Upper lobe of right lung (tissue), 1 donor: ENCODE data around the gene WDR1. TPM values are rescaled to one million over a fixed set of nuclear protein-coding genes. Genes with fewer than 3 reads are reported as not detected.

Source experiments
- ATAC-seq: fragments of 200-7000 bp; cut with Tn5 transposase; one replicate; pipeline ENCODE4 v1.9.1; 2020; ENCODE audit warnings: mild to moderate bottlenecking, moderate library complexity
- DNase-seq: peaks from one replicate; pipeline ENCODE4 v3.0.0-alpha.2; 2020
- H3K27ac ChIP-seq: fragments of 200-600 bp; one replicate; pipeline ENCODE4 v1.8.0; 2022
- H3K27me3 ChIP-seq: fragments of 200-600 bp; one replicate; pipeline ENCODE4 v1.8.0; 2022; ENCODE audit warnings: mild to moderate bottlenecking
- H3K36me3 ChIP-seq: fragments of 200-600 bp; one replicate; pipeline ENCODE4 v1.8.0; 2022
- H3K4me1 ChIP-seq: fragments of 200-600 bp; one replicate; pipeline ENCODE4 v1.8.0; 2022
- H3K4me3 ChIP-seq: fragments of 200-600 bp; one replicate; pipeline ENCODE4 v1.8.0; 2022; ENCODE audit warnings: mild to moderate bottlenecking
- H3K9me3 ChIP-seq: fragments of 200-600 bp; one replicate; pipeline ENCODE4 v1.8.0; 2022
- intact Hi-C: fragments of 100-400 bp; cut with DNase I; formaldehyde crosslinking; loops from one replicate; pipeline ENCODE4 v1.11.0; 2022
- total RNA-seq: library from RNA; stranded (reverse); fragmentation: NEBNext Ultra II Directional; extraction: Animal tissue kit (Norgen Biotek cat#: 25700); gene quantifications from one replicate; pipeline ENCODE4 v1.2.1, GENCODE V29; 2021
- TF ChIP-seq, protein P1 (sequence below): fragments of 200-600 bp; IDR thresholded peaks from one replicate; pipeline ENCODE4 v1.8.0; 2022; ENCODE audit warnings: antibody characterized with exemption
- donor health status: DM: no; HTN: yes; CAD: no; lungs with severe emphysema.

WDR1 gene
- total RNA-seq, 1 donor from 2014 or later, result 234 TPM

- peaks cover 52% of the 10 kb centered on the region for H3K4me1 ChIP-seq
- TF ChIP-seq, protein P1, sequence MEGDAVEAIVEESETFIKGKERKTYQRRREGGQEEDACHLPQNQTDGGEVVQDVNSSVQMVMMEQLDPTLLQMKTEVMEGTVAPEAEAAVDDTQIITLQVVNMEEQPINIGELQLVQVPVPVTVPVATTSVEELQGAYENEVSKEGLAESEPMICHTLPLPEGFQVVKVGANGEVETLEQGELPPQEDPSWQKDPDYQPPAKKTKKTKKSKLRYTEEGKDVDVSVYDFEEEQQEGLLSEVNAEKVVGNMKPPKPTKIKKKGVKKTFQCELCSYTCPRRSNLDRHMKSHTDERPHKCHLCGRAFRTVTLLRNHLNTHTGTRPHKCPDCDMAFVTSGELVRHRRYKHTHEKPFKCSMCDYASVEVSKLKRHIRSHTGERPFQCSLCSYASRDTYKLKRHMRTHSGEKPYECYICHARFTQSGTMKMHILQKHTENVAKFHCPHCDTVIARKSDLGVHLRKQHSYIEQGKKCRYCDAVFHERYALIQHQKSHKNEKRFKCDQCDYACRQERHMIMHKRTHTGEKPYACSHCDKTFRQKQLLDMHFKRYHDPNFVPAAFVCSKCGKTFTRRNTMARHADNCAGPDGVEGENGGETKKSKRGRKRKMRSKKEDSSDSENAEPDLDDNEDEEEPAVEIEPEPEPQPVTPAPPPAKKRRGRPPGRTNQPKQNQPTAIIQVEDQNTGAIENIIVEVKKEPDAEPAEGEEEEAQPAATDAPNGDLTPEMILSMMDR, result no peak
- H3K36me3 ChIP-seq, result peaks cover 58% of the 10 kb centered on the region
- intact Hi-C loops, result no loop called here
- H3K27me3 ChIP-seq, result no peaks in the 10 kb centered on the region
- no peak for ATAC-seq
- no peak overlapping the region for H3K4me3 ChIP-seq
- no peak for DNase-seq
- H3K9me3 ChIP-seq, result no peaks in the 10 kb centered on the region
- H3K27ac ChIP-seq, result no peak overlapping the region
These were observed 14.7 kb downstream of the WDR1 start for GRCh38 chr4:10101671-10102473.

GRCh38 chr4:10100734-10101216, 15.8 kb downstream of the WDR1 start:
- Histone ChIP-seq H3K27ac (peak overlapping the region; percentile 39), H3K27me3 (no peaks in the 10 kb centered on the region), H3K4me3 (no peak overlapping the region), H3K4me1 (peaks cover 53% of the 10 kb centered on the region), H3K9me3 (no peaks in the 10 kb centered on the region), H3K36me3 (peaks cover 69% of the 10 kb centered on the region)
- ATAC-seq (peak; percentile 84), DNase-seq (peak; percentile 86)
- TF ChIP-seq, protein P1, result no peak
- intact Hi-C loops, result no loop called here

DNA sequence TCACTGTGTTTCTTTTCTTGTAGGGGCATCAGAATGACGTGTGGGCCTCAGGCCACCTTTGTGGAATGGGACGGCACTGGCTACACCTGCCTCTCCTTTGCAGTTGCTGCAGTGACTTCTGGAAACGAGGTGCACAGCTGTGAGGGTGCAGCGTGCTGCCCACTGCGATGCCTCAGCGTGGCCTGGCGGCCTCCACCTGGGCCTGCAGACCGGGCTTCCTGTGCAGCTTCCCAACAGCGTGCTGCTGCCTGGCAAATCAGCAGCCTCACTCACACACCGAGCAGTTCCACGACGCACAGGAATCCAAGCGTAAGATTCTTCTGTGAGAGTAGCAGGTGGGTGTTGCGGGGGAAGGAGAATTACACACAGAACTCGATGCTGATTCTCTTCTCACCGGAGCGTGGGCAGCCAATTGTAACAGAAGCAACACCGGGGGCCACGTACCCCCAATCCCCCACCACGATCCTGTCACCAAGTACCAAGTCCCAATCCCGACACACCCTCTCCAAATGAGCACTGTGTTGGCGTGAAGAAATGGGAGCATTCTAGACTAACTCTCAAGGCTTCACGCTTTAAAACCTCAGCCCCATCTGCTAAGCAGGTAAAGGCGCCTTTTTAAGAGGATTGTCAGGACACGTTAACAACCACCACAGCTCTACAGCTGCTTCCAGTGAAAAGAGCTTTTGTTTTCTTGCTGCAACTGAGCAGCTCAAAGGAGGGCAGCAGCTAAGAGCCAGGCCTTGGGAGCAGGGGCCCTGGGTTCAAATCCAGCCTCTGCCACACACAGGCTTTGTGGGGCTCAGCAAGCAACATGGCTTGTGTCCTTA, 16.9 kb downstream of the WDR1 start:
- no peak overlapping the region for H3K4me3 ChIP-seq
- H3K27me3 ChIP-seq, result no peaks in the 10 kb centered on the region
- ATAC-seq (no peak), DNase-seq (no peak)
- intact Hi-C loops, result no loop called here
- H3K9me3 ChIP-seq, result no peaks in the 10 kb centered on the region
- TF ChIP-seq, protein P1, result no peak
- peaks cover 80% of the 10 kb centered on the region for H3K36me3 ChIP-seq
- peaks cover 53% of the 10 kb centered on the region for H3K4me1 ChIP-seq
- peak overlapping the region; percentile 3 for H3K27ac ChIP-seq

- Histone ChIP-seq H3K9me3 (no peaks in the 10 kb centered on the region), H3K4me1 (peaks cover 62% of the 10 kb centered on the region), H3K27ac (no peak overlapping the region), H3K36me3 (peaks cover 82% of the 10 kb centered on the region), H3K27me3 (no peaks in the 10 kb centered on the region), H3K4me3 (no peak overlapping the region)
- intact Hi-C loops, result no loop called here
- ATAC-seq, result no peak
- TF ChIP-seq, protein P1, result no peak
- DNase-seq, result no peak
These were observed 17.8 kb downstream of the WDR1 start for GRCh38 chr4:10098780-10099160.

DNA sequence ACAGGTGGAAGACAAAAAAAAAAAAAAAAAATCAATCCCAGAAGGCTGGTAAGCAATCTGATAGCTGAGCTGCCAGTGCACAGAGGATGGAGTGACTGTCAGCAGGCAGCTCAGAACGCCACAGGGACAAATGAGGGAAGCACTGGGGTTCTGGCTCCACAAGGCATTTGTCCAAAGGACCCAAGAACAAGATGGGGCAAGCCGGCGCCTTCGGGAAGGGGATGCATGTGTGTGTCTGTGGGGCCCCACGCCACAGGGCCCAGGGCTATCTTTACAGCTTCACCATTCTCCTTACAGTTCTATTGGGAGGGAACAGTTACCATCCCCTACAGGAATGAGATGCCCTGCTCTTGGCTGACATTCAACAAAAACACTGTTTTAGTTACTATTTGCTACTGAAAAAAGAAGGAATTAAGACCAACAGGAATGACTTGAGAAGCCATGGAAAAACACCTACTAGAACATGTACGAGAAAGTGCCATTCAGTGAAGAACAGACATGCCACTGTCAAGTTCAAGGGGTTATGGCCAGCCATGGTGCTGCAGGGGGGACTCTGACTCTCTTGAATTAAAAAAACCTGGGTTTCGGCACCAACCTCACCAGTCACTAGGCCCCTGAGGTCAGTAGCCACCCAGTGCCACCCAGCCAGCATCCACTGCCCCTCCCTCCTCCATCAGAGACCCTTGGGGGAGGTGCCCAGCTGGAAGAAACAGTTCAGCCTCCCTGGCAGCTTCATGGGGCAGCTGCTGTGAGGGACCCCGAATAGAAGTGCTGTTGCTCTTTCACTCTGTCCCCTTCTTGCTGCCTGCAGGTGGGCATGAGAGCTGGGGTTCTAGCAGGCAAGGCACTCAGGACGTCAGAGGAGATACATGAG, 18.5 kb downstream of the WDR1 start:
- intact Hi-C loops, result no loop called here
- ATAC-seq (no peak), DNase-seq (no peak)
- Histone ChIP-seq H3K36me3 (peaks cover 88% of the 10 kb centered on the region), H3K27ac (no peak overlapping the region), H3K27me3 (no peaks in the 10 kb centered on the region), H3K4me3 (no peak overlapping the region), H3K4me1 (peaks cover 68% of the 10 kb centered on the region), H3K9me3 (no peaks in the 10 kb centered on the region)
- TF ChIP-seq, protein P1, result no peak
